Measurements from ENCODE around the gene DPM1. TPM values are rescaled to one million over a fixed set of nuclear protein-coding genes. Genes with fewer than 3 reads are reported as not detected.

Gene DPM1
- total RNA-seq = 80.9 and 86.9 TPM in 2 replicates

GRCh38 chr20:50957798-50958614 is at the start of gene DPM1:
DPM1 (minus strand) TSS chr20:50958532; CDS start chr20:50958523, 9 bp downstream.

GRCh38 chr20:50958615-50959542 is 547 bp upstream of the DPM1 start, which contains the start of gene MOCS3:
MOCS3 (plus strand) TSS chr20:50958818; CDS start chr20:50958843, 25 bp downstream.

GRCh38 chr20:50931306-50932015 is 26.9 kb downstream of the DPM1 start, which contains the start of gene ADNP:
ADNP (minus strand) TSS chr20:50931437; CDS start chr20:50903996, 27,441 bp downstream.

Other genes with a start within 250 kb of the DPM1 start
- under 0.01 and 0.13 TPM in 2 replicates for gene PARD6B, start 227.0 kb downstream of the DPM1 start, total RNA-seq
- gene BCAS4, start 163.5 kb downstream of the DPM1 start, total RNA-seq = 1.00 and 3.4 TPM in 2 replicates
- 14.9 and 16.7 TPM in 2 replicates for gene ADNP, start 27.1 kb downstream of the DPM1 start, total RNA-seq
- gene MOCS3, start 286 bp upstream of the DPM1 start, total RNA-seq = 4.2 and 6.5 TPM in 2 replicates
- gene KCNG1, start 64.6 kb upstream of the DPM1 start, total RNA-seq = 0.87 and 1.3 TPM in 2 replicates